ENCODE measurements around the gene C20orf144.
"Not testable (repeated sequence)": the region's sequence is repeated elsewhere in the genome, so short reads cannot be mapped to it uniquely, and the experiment has no call there.

Gene C20orf144

DNA sequence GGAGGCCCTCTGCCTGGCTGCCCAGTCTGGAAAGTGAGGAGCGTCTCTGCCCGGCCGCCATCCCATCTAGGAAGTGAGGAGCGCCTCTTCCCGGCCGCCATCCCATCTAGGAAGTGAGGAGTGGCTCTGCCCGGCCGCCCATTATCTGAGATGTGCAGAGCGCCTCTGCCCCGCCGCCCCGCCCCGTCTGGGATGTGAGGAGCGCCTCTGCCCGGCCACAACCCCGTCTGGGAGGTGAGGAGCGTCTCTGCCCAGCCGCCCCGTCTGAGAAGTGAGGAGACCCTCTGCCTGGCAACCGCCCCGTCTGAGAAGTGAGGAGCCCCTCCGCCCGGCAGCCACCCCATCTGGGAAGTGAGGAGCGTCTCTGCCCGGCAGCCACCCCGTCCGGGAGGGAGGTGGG is 36.8 kb downstream of the C20orf144 start:
- DNase-seq = not testable (repeated sequence)

DNA sequence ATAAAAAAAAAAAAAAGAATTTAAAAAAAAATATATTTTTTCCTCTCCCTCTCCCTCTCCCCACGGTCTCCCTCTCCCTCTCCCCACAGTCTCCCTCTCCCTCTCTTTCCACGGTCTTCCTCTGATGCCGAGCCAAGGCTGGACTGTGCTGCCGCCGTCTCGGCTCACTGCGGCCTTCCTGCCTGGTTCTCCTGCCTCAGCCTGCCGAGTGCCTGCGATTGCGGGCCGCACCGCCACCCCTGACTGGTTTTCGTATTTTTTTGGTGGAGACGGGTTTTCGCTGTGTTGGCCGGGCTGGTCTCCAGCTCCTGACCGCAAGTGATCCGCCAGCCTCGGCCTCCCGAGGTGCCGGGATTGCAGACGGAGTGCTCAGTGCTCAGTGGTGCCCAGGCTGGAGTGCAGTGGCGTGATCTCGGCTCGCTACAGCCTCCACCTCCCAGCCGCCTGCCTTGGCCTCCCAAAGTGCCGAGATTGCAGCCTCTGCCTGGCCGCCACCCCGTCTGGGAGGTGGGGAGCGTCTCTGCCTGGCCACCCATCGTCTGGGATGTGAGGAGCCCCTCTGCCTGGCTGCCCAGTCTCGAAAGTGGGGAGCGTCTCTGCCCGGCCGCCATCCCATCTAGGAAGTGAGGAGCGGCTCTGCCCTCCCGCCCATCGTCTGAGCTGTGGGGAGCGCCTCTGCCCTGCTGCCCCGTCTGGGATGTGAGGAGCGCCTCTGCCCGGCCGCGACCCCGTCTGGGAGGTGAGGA is 38.7 kb downstream of the C20orf144 start:
- DNase-seq = not testable (repeated sequence)

GRCh38 chr20:33701629-33702450 is 39.7 kb downstream of the C20orf144 start:
- no peak for DNase-seq

DNA sequence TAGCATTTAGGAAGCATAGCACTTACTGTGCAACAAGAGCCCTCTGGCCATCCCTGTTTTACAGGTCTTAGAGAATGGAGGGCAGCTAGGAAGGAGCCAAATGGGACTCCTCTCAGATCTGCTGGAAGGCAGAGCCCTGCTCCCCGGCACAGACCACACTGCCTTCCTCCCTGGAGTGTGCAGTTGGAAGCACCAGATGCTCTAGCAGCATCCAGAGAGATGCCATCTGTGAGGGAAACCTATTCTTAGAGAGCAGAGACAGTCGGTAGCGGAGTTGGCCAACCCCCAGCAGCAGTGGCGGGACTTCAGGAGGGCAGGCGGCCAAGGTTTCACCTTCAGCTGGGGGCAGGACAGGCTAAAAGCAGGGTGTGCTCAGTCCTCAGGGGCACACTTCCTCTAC is 40.7 kb downstream of the C20orf144 start:
- no peak for DNase-seq

- DNase-seq = no peak
Measured at GRCh38 chr20:33703498-33704137, 41.5 kb downstream of the C20orf144 start.

DNA sequence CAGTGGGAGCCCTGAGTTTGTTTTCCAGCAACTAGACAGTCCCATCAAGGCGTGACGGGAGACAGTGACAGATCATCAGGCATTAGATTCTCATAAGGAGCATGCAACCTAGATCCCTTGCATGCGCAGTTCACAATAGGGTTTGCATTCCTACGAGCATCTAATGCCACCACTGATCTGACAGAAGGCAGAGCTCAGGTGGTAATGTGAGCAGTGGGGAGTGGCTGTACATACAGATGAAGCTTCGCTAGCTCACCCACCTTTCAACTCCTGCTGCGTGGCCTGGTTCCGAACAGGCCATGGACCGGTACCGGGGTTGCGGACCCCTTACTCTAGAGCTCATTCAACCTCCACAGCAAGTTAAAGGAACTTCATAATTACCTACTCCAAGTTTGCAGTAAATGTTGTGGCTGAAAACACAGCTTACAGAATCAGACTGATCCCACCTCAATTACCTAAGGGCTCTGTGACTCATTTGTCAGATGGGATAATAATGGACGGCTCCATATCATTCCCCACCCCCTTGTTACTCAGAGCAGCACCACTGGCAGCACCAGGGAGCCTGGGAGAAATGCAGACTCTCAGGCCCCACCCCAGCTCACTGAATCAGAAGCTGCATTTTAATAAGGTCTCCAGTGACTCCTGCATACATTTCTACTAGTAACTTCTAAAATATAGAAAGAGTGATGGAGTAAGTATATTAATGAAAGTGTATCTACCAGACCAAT is 42.2 kb downstream of the C20orf144 start:
- no peak for DNase-seq

- no peak for DNase-seq
Measured at GRCh38 chr20:33707668-33708067, 45.5 kb downstream of the C20orf144 start.

DNA sequence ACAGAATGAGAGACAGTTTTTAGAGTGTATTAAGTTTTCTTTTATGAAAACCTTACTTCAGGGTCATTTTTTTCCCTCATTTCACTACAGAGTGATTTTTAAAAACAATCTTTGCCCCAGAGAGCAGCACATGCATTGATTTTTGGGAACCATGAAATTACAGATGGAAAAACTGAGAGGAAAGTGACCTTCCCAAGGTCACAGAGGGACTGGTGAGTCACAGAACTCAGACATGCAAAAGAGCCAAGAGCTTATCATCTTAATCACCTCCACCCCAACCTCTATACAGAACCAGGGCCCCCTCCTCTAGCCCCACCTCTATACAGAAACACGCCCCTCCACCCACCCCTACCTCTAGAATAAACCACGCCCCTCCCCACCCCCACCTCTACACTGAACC is 47.3 kb downstream of the C20orf144 start:
- no peak for DNase-seq

- no peak for DNase-seq
Measured at GRCh38 chr20:33709905-33710541, 47.9 kb downstream of the C20orf144 start.

DNA sequence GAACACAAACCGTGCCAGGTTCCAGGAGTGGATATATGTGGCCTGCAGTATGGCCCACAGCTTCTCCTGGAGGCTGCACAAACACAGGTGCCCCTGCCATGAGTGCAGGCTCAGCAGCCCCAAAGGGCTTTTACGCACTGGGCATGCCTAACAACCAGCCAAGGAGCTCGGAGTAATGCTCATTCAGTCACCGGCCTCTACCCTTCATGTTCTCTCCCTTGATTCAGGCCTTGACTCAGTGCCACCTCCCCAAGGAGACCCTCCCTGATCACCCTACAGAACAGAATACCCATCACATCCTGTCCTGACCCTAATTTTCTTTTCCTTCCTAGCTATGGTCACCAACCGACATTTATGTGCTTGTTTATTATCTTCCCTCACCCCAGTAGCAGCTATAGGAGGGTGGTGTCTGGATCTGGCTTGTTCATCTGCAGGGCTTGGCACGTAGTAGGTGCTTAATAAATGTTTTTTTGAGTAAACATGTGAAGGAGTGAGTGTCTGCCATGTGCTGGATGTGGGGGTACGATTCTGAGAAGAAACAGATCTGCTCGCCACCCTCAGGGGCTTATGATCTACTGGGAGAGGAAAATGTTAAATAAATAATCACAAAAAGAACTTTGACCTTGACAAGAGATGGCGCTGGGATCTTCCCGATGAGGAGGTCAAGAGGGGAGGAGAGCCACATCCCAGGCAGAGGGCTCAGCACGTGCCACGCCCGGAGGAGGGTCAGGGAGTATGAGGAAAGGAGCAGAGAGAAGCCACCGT is 48.7 kb downstream of the C20orf144 start:
- DNase-seq = no peak

GRCh38 chr20:33711446-33711738 is 49.3 kb downstream of the C20orf144 start:
- no peak for DNase-seq
